ENCODE data around the gene SPACA4. TPM values are rescaled to one million over a fixed set of nuclear protein-coding genes. Genes with fewer than 3 reads are reported as not detected.

Gene SPACA4
- total and polyA plus RNA-seq, 9 of the 15 experiments (the other 6 are each of a cell fraction or from before 2014, with no cell fraction given), result not detected

- TF ChIP-seq, protein P1, sequence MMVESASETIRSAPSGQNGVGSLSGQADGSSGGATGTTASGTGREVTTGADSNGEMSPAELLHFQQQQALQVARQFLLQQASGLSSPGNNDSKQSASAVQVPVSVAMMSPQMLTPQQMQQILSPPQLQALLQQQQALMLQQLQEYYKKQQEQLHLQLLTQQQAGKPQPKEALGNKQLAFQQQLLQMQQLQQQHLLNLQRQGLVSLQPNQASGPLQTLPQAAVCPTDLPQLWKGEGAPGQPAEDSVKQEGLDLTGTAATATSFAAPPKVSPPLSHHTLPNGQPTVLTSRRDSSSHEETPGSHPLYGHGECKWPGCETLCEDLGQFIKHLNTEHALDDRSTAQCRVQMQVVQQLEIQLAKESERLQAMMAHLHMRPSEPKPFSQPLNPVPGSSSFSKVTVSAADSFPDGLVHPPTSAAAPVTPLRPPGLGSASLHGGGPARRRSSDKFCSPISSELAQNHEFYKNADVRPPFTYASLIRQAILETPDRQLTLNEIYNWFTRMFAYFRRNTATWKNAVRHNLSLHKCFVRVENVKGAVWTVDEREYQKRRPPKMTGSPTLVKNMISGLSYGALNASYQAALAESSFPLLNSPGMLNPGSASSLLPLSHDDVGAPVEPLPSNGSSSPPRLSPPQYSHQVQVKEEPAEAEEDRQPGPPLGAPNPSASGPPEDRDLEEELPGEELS (CRISPR knock-in tag; IDR thresholded peaks at IDR 0.05; ENCODE audit: borderline replicate concordance), result 0 out of 2 replicates have a peak, but pooled peaks have one; percentile 44
- TF ChIP-seq ZNF75A (CRISPR knock-in tag; IDR thresholded peaks at IDR 0.05), result peak; percentile 89
- no peak for TF ChIP-seq PHF20 (IDR thresholded peaks at IDR 0.05; ENCODE audit: partially characterized antibody)
- peak; percentile 61; the same call in 1 of the 2 replicates for TF ChIP-seq EP400 (IDR thresholded peaks at IDR 0.05)
- TF ChIP-seq HMBOX1 (IDR thresholded peaks at IDR 0.05), result no peak
- TF ChIP-seq NFE2 (IDR thresholded peaks at IDR 0.05; ENCODE audit: low read depth), result peak; percentile 23; the same call in 1 of the 2 replicates
- TF ChIP-seq ARID1B (IDR thresholded peaks at IDR 0.05), result peak; percentile 67
- TF ChIP-seq CUX1 (CRISPR knock-in tag; IDR thresholded peaks at IDR 0.05), result no peak
- no peak for TF ChIP-seq NR2C2 (CRISPR knock-in tag; IDR thresholded peaks at IDR 0.05)
- peak; percentile 68 for TF ChIP-seq NR2C2 (tag; IDR thresholded peaks at IDR 0.05)
- 0 out of 2 replicates have a peak, but pooled peaks have one; percentile 20 for TF ChIP-seq MTA3 (IDR thresholded peaks at IDR 0.05; ENCODE audit: borderline replicate concordance)
Observed at GRCh38 chr19:48639483-48640375, 33.2 kb downstream of the SPACA4 start (continued).
